H1 (cell line): ENCODE results near the gene HACL1. TPM values are rescaled to one million over a fixed set of nuclear protein-coding genes. Genes with fewer than 3 reads are reported as not detected.

Experiments
- CTCF ChIA-PET: fragments of 300-600 bp; sonication (Branson Sonifier 250); formaldehyde crosslinking; loops from one replicate; lab custom pipeline; 2021; ENCODE audit not compliant: partially characterized antibody; lab: Charles Lee
- POLR2A ChIA-PET: fragments of 300-600 bp; sonication (Branson Sonifier 250); formaldehyde crosslinking; loops from one replicate; lab custom pipeline; 2021; ENCODE audit warnings: inconsistent platforms; ENCODE audit not compliant: partially characterized antibody; lab: Charles Lee
- DNase-seq, 2 experiments: peaks; one replicate each; pipeline versions ENCODE4 v3.0.0 to v3.0.0-alpha.2; 2010 to 2022; ENCODE audit warnings: low spot score in 2 of 2, low read depth in 1 of 2, mixed read lengths in 1 of 2
- FAIRE-seq: peaks from 2 replicates; lab custom pipeline; 2011; peaks lifted over from hg19 to GRCh38; lab: Jason Lieb, UNC
- H2AFZ ChIP-seq: 2 replicates; pipeline ENCODE4 v1.8.1; 2012; ENCODE audit warnings: low read length, inconsistent platforms
- H2AK5ac ChIP-seq: 2 replicates; pipeline ENCODE4 v1.6.1; 2013; ENCODE audit warnings: low read depth, low read length
- H2BK120ac ChIP-seq: replicated peaks from 2 replicates; pipeline ENCODE3; 2013; ENCODE audit warnings: low read depth, low read length, inconsistent platforms
- H2BK12ac ChIP-seq: 2 replicates; pipeline ENCODE4 v1.6.1; 2013; ENCODE audit warnings: low read depth, low read length
- H2BK15ac ChIP-seq: 2 replicates; pipeline ENCODE4 v1.6.1; 2013; ENCODE audit warnings: low read length
- H2BK20ac ChIP-seq: 2 replicates; pipeline ENCODE4 v1.6.1; 2013; ENCODE audit warnings: low read length
- H2BK5ac ChIP-seq: 2 replicates; pipeline ENCODE4 v1.6.1; 2013; ENCODE audit warnings: low read depth, low read length
- H3K14ac ChIP-seq: 2 replicates; pipeline ENCODE4 v1.6.1; 2013; ENCODE audit warnings: inconsistent platforms; ENCODE audit not compliant: insufficient read length
- H3K18ac ChIP-seq: 2 replicates; pipeline ENCODE4 v1.6.1; 2013; ENCODE audit warnings: low read length; ENCODE audit errors: extremely low read depth
- H3K23ac ChIP-seq: 2 replicates; pipeline ENCODE4 v1.6.1; 2013; ENCODE audit warnings: inconsistent platforms; ENCODE audit not compliant: insufficient read length
- H3K23me2 ChIP-seq: 2 replicates; pipeline ENCODE4 v1.6.1; 2013; ENCODE audit warnings: low read depth, low read length
- H3K27ac ChIP-seq: 2 replicates; pipeline ENCODE4 v1.6.1; 2011; ENCODE audit warnings: low read depth, low read length, inconsistent platforms
- H3K27me3 ChIP-seq, 4 experiments: replicated peaks in 1 of 4; 1 replicate in 1 of 4; 2 replicates in 3 of 4; pipeline versions ENCODE4 v1.6.1 to v1.8.1; 2011 to 2013; ENCODE audit warnings: low read length in 3 of 4, mild to moderate bottlenecking in 3 of 4, inconsistent platforms in 2 of 4, mixed read lengths in 2 of 4, moderate library complexity in 1 of 4; ENCODE audit not compliant: control insufficient read depth in 3 of 4, insufficient read depth in 3 of 4; ENCODE audit errors: extremely low read depth in 1 of 4
- H3K36me3 ChIP-seq, 4 experiments: 2 replicates each; pipeline versions ENCODE4 v1.6.1 to v1.8.1; 2011 to 2013; ENCODE audit warnings: mild to moderate bottlenecking in 4 of 4, low read length in 3 of 4, moderate library complexity in 2 of 4, control low read depth in 1 of 4, inconsistent platforms in 1 of 4; ENCODE audit not compliant: insufficient read depth in 4 of 4, control insufficient read depth in 2 of 4
- H3K4ac ChIP-seq: replicated peaks from 2 replicates; pipeline ENCODE3; 2013; ENCODE audit warnings: low read length, low read depth, mixed read lengths, inconsistent platforms; ENCODE audit not compliant: insufficient read length
- H3K4me1 ChIP-seq, 4 experiments: replicated peaks in 1 of 4; 1 replicate in 1 of 4; 2 replicates in 3 of 4; pipeline versions ENCODE4 v1.6.1 to v1.8.1; 2011 to 2013; ENCODE audit warnings: low read length in 3 of 4, inconsistent platforms in 2 of 4, mixed read lengths in 1 of 4; ENCODE audit not compliant: insufficient read depth in 4 of 4, control insufficient read depth in 3 of 4
- H3K4me2 ChIP-seq, 2 experiments: 2 replicates each; pipeline versions ENCODE4 v1.6.1 to v1.8.1; 2011 to 2013; ENCODE audit warnings: low read depth in 2 of 2, low read length in 2 of 2, control low read depth in 1 of 2, inconsistent platforms in 1 of 2, mild to moderate bottlenecking in 1 of 2; ENCODE audit not compliant: insufficient read depth in 1 of 2
- H3K4me3 ChIP-seq, 4 experiments: fragments of 200-600, 300-600 bp in 1 of 4; sonication (generic), shearing (Covaris generic), sonication (Bioruptor Twin) in 1 of 4; 2 replicates each; pipeline versions ENCODE4 v1.5.1 to v1.8.1; 2011 to 2016; ENCODE audit warnings: low read length in 4 of 4, low read depth in 3 of 4, control low read depth in 2 of 4, inconsistent platforms in 2 of 4, mild to moderate bottlenecking in 2 of 4, mixed read lengths in 1 of 4, moderate library complexity in 1 of 4; ENCODE audit not compliant: insufficient read depth in 2 of 4; ENCODE audit errors: extremely low read depth in 1 of 4
- H3K56ac ChIP-seq: replicated peaks from 2 replicates; pipeline ENCODE3; 2013; ENCODE audit warnings: low read depth, mild to moderate bottlenecking, mixed read lengths, low read length, inconsistent platforms; ENCODE audit not compliant: insufficient read length
- H3K79me1 ChIP-seq: 2 replicates; pipeline ENCODE4 v1.6.1; 2013; ENCODE audit warnings: low read depth, low read length, control low read depth
- H3K79me2 ChIP-seq, 2 experiments: 2 replicates each; pipeline versions ENCODE4 v1.6.1 to v1.8.1; 2012 to 2013; ENCODE audit warnings: low read length in 2 of 2, mild to moderate bottlenecking in 2 of 2, inconsistent platforms in 1 of 2; ENCODE audit not compliant: insufficient read depth in 2 of 2, control insufficient read depth in 1 of 2
- H3K9ac ChIP-seq, 4 experiments: replicated peaks in 1 of 4; 1 replicate in 1 of 4; 2 replicates in 3 of 4; pipeline versions ENCODE4 v1.6.1 to v1.8.1; 2011 to 2013; ENCODE audit warnings: low read depth in 3 of 4, low read length in 3 of 4, control low read depth in 2 of 4, mild to moderate bottlenecking in 2 of 4, moderate library complexity in 2 of 4, inconsistent platforms in 1 of 4; ENCODE audit errors: extremely low read depth in 1 of 4
- H3K9me3 ChIP-seq, 2 experiments: 2 replicates each; pipeline versions ENCODE4 v1.6.1 to v1.8.1; 2012 to 2013; ENCODE audit warnings: mild to moderate bottlenecking in 2 of 2, moderate library complexity in 2 of 2, control low read depth in 1 of 2, inconsistent platforms in 1 of 2, low read depth in 1 of 2, low read length in 1 of 2, mixed read lengths in 1 of 2; ENCODE audit not compliant: insufficient read depth in 2 of 2
- H4K20me1 ChIP-seq, 2 experiments: replicated peaks in 1 of 2; 2 replicates each; pipeline versions ENCODE3 to v1.8.1; 2011 to 2013; ENCODE audit warnings: inconsistent platforms in 2 of 2, low read length in 2 of 2, mild to moderate bottlenecking in 1 of 2; ENCODE audit not compliant: insufficient read depth in 2 of 2, control insufficient read depth in 1 of 2
- H4K5ac ChIP-seq: 2 replicates; pipeline ENCODE4 v1.6.1; 2013; ENCODE audit warnings: low read length, low read depth, mixed read lengths, inconsistent platforms; ENCODE audit not compliant: insufficient read length
- H4K8ac ChIP-seq: 2 replicates; pipeline ENCODE4 v1.8.0; 2013; ENCODE audit warnings: mild to moderate bottlenecking, moderate library complexity, low read length, inconsistent platforms; ENCODE audit not compliant: insufficient read depth; ENCODE audit errors: extremely low read depth
- H4K91ac ChIP-seq: replicated peaks from 2 replicates; pipeline ENCODE3; 2013; ENCODE audit warnings: low read length, mixed read lengths, inconsistent platforms; ENCODE audit not compliant: insufficient read length
- CHD1 ChIP-seq: IDR thresholded peaks from 2 replicates; pipeline ENCODE4 v1.6.1; 2012; ENCODE audit warnings: low read depth, low read length, improper control_type of control experiment
- E2F6 ChIP-seq: IDR thresholded peaks from 2 replicates; pipeline ENCODE4 v1.6.1; 2012; ENCODE audit warnings: inconsistent platforms
- GABPA ChIP-seq: IDR thresholded peaks from 2 replicates; pipeline ENCODE4 v1.6.1; 2011; ENCODE audit warnings: mild to moderate bottlenecking, low read length, moderate library complexity, borderline replicate concordance; ENCODE audit not compliant: insufficient read depth
- GTF2F1 ChIP-seq: IDR thresholded peaks from 2 replicates; pipeline ENCODE4 v1.6.1; 2012; ENCODE audit warnings: low read depth, low read length, improper control_type of control experiment, borderline replicate concordance
- POLR2A ChIP-seq, 2 experiments: IDR thresholded peaks; 1 replicate in 1 of 2; 2 replicates in 1 of 2; pipeline ENCODE4 v1.6.1; 2011; ENCODE audit warnings: low read depth in 2 of 2, low read length in 2 of 2, mild to moderate bottlenecking in 2 of 2; ENCODE audit errors: control extremely low read depth in 1 of 2
- RNF2 ChIP-seq: fragments of 200-900, 300-1000 bp; sonication (generic); IDR thresholded peaks from 2 replicates; pipeline ENCODE4 v1.7.1; 2016; ENCODE audit warnings: borderline replicate concordance, low read depth, mild to moderate bottlenecking, antibody characterized with exemption, low read length; ENCODE audit not compliant: poor library complexity, severe bottlenecking; ENCODE audit errors: missing control alignments
- SAP30 ChIP-seq: fragments of 300-600 bp; sonication (generic); IDR thresholded peaks from 2 replicates; pipeline ENCODE4 v1.7.1; 2012; ENCODE audit warnings: low read length, moderate library complexity, mild to moderate bottlenecking, inconsistent platforms; ENCODE audit not compliant: insufficient read depth, insufficient replicate concordance
- SIN3A ChIP-seq, 2 experiments: IDR thresholded peaks in 1 of 2; conservative IDR thresholded peaks in 1 of 2; 2 replicates each; pipeline ENCODE4 v1.6.1; 2011 to 2012; ENCODE audit warnings: low read length in 2 of 2, improper control_type of control experiment in 1 of 2, low read depth in 1 of 2, mild to moderate bottlenecking in 1 of 2
- SIX5 ChIP-seq: IDR thresholded peaks from 2 replicates; pipeline ENCODE4 v1.6.1; 2011; ENCODE audit warnings: mild to moderate bottlenecking, low read depth, low read length
- SP1 ChIP-seq: IDR thresholded peaks from 2 replicates; pipeline ENCODE4 v1.6.1; 2011; ENCODE audit warnings: low read depth, low read length
- SP2 ChIP-seq: IDR thresholded peaks from 2 replicates; pipeline ENCODE4 v1.6.1; 2012; ENCODE audit warnings: mild to moderate bottlenecking, low read length, inconsistent platforms
- SRF ChIP-seq: IDR thresholded peaks from 2 replicates; pipeline ENCODE4 v1.6.1; 2011; ENCODE audit warnings: mild to moderate bottlenecking, low read depth, low read length, moderate library complexity
- TEAD4 ChIP-seq: IDR thresholded peaks from 2 replicates; pipeline ENCODE4 v1.6.1; 2012; ENCODE audit warnings: low read depth, low read length, inconsistent platforms, mixed read lengths
- YY1 ChIP-seq: IDR thresholded peaks from 2 replicates; pipeline ENCODE4 v1.6.1; 2011; ENCODE audit warnings: low read depth, mild to moderate bottlenecking, low read length
- WGBS, 2 experiments: shearing (Covaris generic) in 1 of 2; methylation state at CpG; one replicate each; pipeline versions ENCODE4 v1.1.6 to v1.1.7; 2013 to 2015; ENCODE audit warnings: low lambda C conversion rate in 2 of 2, mixed read lengths in 2 of 2, inconsistent platforms in 1 of 2, low coverage in 1 of 2, missing lambda C conversion rate in 1 of 2; ENCODE audit not compliant: insufficient replicate concordance in 2 of 2, insufficient coverage in 1 of 2, insufficient read length in 1 of 2; ENCODE audit errors: extremely low coverage in 1 of 2, missing lambda C conversion rate in 1 of 2; 5-methylcytosine and 5-hydroxymethylcytosine counted together
- polyA plus RNA-seq, 7 experiments: library from polyadenylated mRNA; depleted of rRNA in 3 of 7; stranded (reverse) in 5 of 7; unstranded in 2 of 7; fragments of >200 nt in 5 of 7; fragments of 200-250 nt in 2 of 7; gene quantifications; 1 replicate in 5 of 7; 2 replicates in 1 of 7; 4 replicates in 1 of 7; pipeline versions ENCODE4 v1.2.1 to v1.2.3, GENCODE V29; 2011 to 2013; ENCODE audit warnings: missing spikeins in 2 of 7, mixed read lengths in 2 of 7
- total RNA-seq: library from RNA; stranded (reverse); fragmentation: NEBNext Ultra II Directional; extraction: Animal tissue kit (Norgen Biotek cat#: 25700); gene quantifications from 2 replicates; pipeline ENCODE4 v1.2.1, GENCODE V29; 2021

The HACL1 gene
- total and polyA plus RNA-seq, 2 of the 8 experiments (the other 6 are each of a cell fraction or from before 2014, with no cell fraction given) = 38.2 to 46.0 TPM

GRCh38 chr3:15649858-15650257 is 48.5 kb upstream of the HACL1 start:
- no peak overlapping the region for H3K56ac ChIP-seq
- H2BK120ac ChIP-seq = no peak overlapping the region
- no peak overlapping the region for H4K5ac ChIP-seq
- no peaks in the 10 kb centered on the region; a peak in 1 of 8 replicates for H3K36me3 ChIP-seq
- no peak overlapping the region for H2BK12ac ChIP-seq
- H2AFZ ChIP-seq = no peak overlapping the region
- no peak overlapping the region for H2BK20ac ChIP-seq
- ChIA-PET POLR2A (interaction anchor here (2.6 kb wide), 1 partner anchor 16 kb away, joined by 7 read pairs; no protein-coding TSS in a partner anchor), CTCF (interaction anchor here (0.6 to 1.6 kb wide), 3 partner anchors 8 to 606 kb away, joined by 3 to 5 read pairs (median 3); no protein-coding TSS in a partner anchor)
- no peak overlapping the region for H2BK5ac ChIP-seq
- H3K4me3 ChIP-seq = no peak overlapping the region
- H4K8ac ChIP-seq = no peak overlapping the region
- no peak overlapping the region for H3K4ac ChIP-seq
- H4K91ac ChIP-seq = no peak overlapping the region
- H3K4me1 ChIP-seq = peaks cover 0 to 9% (median 5%) of the 10 kb centered on the region in 4 experiments; a peak in 4 of 7 replicates
- H3K79me1 ChIP-seq = no peaks in the 10 kb centered on the region
- 90% methylated on average over 5 of the region's 5 CpGs; no CpG with 5 or more reads in 1 of the 2 experiments for WGBS, 2 experiments
- DNase-seq = no peak
- no peak for FAIRE-seq
- H3K9ac ChIP-seq = no peak overlapping the region
- no peak overlapping the region for H3K14ac ChIP-seq
- no peak overlapping the region for H3K27ac ChIP-seq
- H3K23me2 ChIP-seq = no peaks in the 10 kb centered on the region
- no peaks in the 10 kb centered on the region; a peak in 1 of 7 replicates for H3K27me3 ChIP-seq
- no peak overlapping the region for H3K4me2 ChIP-seq
- no peak overlapping the region for H2AK5ac ChIP-seq
- no peaks in the 10 kb centered on the region for H4K20me1 ChIP-seq
- no peaks in the 10 kb centered on the region for H3K79me2 ChIP-seq
- no peaks in the 10 kb centered on the region for H3K9me3 ChIP-seq
- no peak overlapping the region for H3K23ac ChIP-seq
- no peak overlapping the region for H3K18ac ChIP-seq
- H2BK15ac ChIP-seq = no peak overlapping the region
- TF ChIP-seq GTF2F1 = no peak
- no peak for TF ChIP-seq E2F6
- TF ChIP-seq POLR2A (IDR thresholded peaks at IDR 0.05; ENCODE audit: control extremely low read depth in 1 of 2, low read depth in 2 of 2, low read length in 2 of 2) = no peak
- no peak for TF ChIP-seq TEAD4
- TF ChIP-seq SRF = no peak
- TF ChIP-seq SIX5 = no peak
- TF ChIP-seq RNF2 = no peak
- no peak for TF ChIP-seq SIN3A (conservative IDR thresholded peaks at IDR 0.05 in 1 of 2, IDR thresholded peaks at IDR 0.05 in 1 of 2; ENCODE audit: low read depth in 1 of 2, low read length in 2 of 2)
- TF ChIP-seq SP1 = no peak
- TF ChIP-seq CHD1 = no peak
- TF ChIP-seq YY1 = no peak
- no peak for TF ChIP-seq SP2
- TF ChIP-seq SAP30 = no peak
- no peak for TF ChIP-seq GABPA
